ENCODE data around the gene LGR5. TPM values are rescaled to one million over a fixed set of nuclear protein-coding genes. Genes with fewer than 3 reads are reported as not detected.

The LGR5 gene
- total RNA-seq, 4 donors from 2014 or later: 8.7 to 40.1 (median 24.3) TPM

DNA sequence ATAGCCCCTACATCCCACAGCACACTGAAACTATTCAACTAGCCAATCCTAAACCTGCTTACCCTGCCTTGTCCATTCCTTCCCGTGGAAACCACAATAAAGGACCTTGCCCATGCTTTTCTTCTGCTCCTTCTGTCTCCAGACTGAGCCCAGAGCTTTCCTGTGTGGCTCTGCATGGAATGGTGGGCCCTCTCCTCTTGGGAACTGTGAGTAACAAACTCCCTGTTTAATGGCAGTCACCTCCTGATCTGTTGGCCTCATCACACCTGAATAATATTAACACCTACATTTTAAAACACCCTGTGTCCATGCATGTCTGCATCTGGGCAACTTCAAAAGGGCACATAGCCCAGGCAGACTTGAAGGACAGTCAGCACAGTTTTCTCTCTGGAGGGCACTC lies 12.4 kb downstream of the LGR5 start:
- TF ChIP-seq, protein P1, sequence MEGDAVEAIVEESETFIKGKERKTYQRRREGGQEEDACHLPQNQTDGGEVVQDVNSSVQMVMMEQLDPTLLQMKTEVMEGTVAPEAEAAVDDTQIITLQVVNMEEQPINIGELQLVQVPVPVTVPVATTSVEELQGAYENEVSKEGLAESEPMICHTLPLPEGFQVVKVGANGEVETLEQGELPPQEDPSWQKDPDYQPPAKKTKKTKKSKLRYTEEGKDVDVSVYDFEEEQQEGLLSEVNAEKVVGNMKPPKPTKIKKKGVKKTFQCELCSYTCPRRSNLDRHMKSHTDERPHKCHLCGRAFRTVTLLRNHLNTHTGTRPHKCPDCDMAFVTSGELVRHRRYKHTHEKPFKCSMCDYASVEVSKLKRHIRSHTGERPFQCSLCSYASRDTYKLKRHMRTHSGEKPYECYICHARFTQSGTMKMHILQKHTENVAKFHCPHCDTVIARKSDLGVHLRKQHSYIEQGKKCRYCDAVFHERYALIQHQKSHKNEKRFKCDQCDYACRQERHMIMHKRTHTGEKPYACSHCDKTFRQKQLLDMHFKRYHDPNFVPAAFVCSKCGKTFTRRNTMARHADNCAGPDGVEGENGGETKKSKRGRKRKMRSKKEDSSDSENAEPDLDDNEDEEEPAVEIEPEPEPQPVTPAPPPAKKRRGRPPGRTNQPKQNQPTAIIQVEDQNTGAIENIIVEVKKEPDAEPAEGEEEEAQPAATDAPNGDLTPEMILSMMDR (IDR thresholded peaks at IDR 0.05 in 4 of 5, conservative IDR thresholded peaks at IDR 0.05 in 1 of 5): no peak
- no peak for TF ChIP-seq POLR2A (IDR thresholded peaks at IDR 0.05)
- DNase-seq: no peak
- Histone ChIP-seq H3K36me3 (no peaks in the 10 kb centered on the region), H3K27me3 (no peaks in the 10 kb centered on the region), H3K4me3 (no peak overlapping the region), H3K4me1 (peaks cover 6 to 11% of the 10 kb centered on the region in 2 donors), H3K27ac (no peak overlapping the region), H3K9me3 (no peaks in the 10 kb centered on the region)
- intact Hi-C loops (cut with DNase I; ENCODE audit: low total_unique reads): no loop called here
- in situ Hi-C loops (cut with MboI; ENCODE audit: low sequenced_read_pairs in 4 of 4): no loop called here
- no peak for ATAC-seq

DNA sequence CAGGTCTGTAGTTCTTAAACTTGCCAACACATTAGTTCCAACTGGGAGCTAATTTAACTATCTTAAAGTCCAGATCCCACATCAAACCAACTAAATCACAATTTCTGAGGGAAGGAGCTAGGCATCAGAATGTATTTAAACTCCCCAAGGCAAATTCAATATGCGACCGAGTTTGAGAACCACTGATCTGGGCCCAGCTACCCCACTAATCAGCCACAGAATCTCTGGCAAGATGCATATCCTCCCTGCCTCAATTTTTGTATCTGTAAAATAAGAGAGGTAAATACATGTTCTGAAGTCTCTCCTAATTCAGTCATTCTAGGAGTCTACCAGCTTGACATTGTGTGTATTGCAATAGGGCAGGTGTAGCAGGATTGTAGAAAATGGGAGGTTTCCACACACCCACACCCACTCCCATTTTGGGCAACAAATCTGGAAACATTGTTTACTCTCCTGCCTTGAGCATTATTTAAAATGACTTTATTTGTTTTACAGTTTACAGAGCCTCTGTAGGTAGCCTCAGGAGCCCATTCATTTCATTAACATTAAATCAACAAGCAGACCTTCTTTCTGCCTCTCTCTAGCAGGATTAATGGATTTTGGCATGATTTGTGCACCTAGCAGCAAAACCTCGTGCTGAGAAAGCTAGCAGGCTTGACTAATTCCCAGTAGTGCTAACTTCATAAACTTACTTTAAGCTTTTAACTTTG lies 15.6 kb downstream of the LGR5 start:
- no peak overlapping the region for H3K4me3 ChIP-seq
- H3K9me3 ChIP-seq: no peaks in the 10 kb centered on the region
- ATAC-seq (no peak), DNase-seq (no peak)
- H3K27ac ChIP-seq: peak overlapping the region in 2 of 4 donors; percentile 8 to 30
- TF ChIP-seq, protein P1 (IDR thresholded peaks at IDR 0.05 in 4 of 5, conservative IDR thresholded peaks at IDR 0.05 in 1 of 5): no peak
- no peak for TF ChIP-seq POLR2A (IDR thresholded peaks at IDR 0.05)
- intact Hi-C loops (cut with DNase I; ENCODE audit: low total_unique reads) (no loop called here), in situ Hi-C loops (cut with MboI; ENCODE audit: low sequenced_read_pairs in 4 of 4) (no loop called here)
- no peaks in the 10 kb centered on the region for H3K36me3 ChIP-seq
- H3K4me1 ChIP-seq: peaks cover 0 to 11% of the 10 kb centered on the region in 2 donors
- no peaks in the 10 kb centered on the region for H3K27me3 ChIP-seq

DNA sequence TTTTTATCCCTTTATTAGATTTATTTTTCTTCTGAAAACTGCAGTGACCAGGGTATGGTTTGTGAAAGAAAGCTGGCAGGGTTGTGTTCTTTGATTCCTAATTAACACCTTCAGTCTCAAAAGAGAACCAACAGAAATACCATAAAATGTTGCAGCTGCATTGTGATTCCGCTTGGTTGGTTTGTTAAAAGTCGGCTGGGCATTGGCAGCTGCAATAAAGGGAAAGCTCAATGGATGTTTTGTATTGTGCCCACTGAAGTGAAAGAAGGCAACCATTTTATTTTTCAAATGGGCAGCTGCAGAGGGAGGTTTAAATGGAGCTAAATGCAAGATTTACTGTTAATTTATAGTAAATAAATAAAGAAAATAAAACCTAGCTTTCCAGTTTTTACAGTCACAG lies 16.7 kb downstream of the LGR5 start:
- Histone ChIP-seq H3K4me3 (no peak overlapping the region), H3K9me3 (no peaks in the 10 kb centered on the region), H3K36me3 (no peaks in the 10 kb centered on the region), H3K27me3 (no peaks in the 10 kb centered on the region), H3K4me1 (peaks cover 0 to 11% of the 10 kb centered on the region in 2 donors), H3K27ac (peak overlapping the region in 1 of 4 donors; percentile 18)
- in situ Hi-C loops (cut with MboI; ENCODE audit: low sequenced_read_pairs in 4 of 4): no loop called here
- ATAC-seq: no peak
- TF ChIP-seq POLR2A (IDR thresholded peaks at IDR 0.05): no peak
- TF ChIP-seq, protein P1 (IDR thresholded peaks at IDR 0.05 in 4 of 5, conservative IDR thresholded peaks at IDR 0.05 in 1 of 5): no peak
- intact Hi-C loops (cut with DNase I; ENCODE audit: low total_unique reads): no loop called here
- no peak for DNase-seq

DNA sequence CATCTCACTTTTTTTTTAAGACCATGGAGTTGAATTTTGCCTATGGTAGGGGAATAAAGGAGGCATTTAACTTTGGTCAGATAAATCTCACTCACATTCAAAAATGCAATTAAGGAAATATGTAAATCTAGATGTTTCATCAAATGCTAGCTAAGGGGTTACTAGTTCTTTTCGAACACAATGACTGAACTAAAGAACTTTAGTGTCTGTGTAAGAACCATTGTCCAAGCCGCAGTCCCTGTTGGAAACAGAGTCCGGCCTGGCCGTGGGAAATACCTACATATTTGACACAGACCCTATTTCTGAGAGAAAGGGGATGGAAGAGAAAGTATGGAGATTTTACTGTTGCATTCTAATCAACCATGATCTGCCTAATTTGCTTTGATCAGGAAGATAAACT lies 17.4 kb downstream of the LGR5 start:
- no peak overlapping the region for H3K4me3 ChIP-seq
- DNase-seq (no peak), ATAC-seq (no peak)
- no peaks in the 10 kb centered on the region for H3K9me3 ChIP-seq
- no peaks in the 10 kb centered on the region for H3K36me3 ChIP-seq
- TF ChIP-seq, protein P1 (IDR thresholded peaks at IDR 0.05 in 4 of 5, conservative IDR thresholded peaks at IDR 0.05 in 1 of 5): no peak
- no peak for TF ChIP-seq POLR2A (IDR thresholded peaks at IDR 0.05)
- peak overlapping the region in 2 of 4 donors; percentile 28 to 47 for H3K27ac ChIP-seq
- peaks cover 0 to 11% of the 10 kb centered on the region in 2 donors for H3K4me1 ChIP-seq
- no peaks in the 10 kb centered on the region for H3K27me3 ChIP-seq
- in situ Hi-C loops (cut with MboI; ENCODE audit: low sequenced_read_pairs in 4 of 4) (no loop called here), intact Hi-C loops (cut with DNase I; ENCODE audit: low total_unique reads) (no loop called here)
